ENCODE data around the gene IGDCC3.

IGDCC3 gene

DNA sequence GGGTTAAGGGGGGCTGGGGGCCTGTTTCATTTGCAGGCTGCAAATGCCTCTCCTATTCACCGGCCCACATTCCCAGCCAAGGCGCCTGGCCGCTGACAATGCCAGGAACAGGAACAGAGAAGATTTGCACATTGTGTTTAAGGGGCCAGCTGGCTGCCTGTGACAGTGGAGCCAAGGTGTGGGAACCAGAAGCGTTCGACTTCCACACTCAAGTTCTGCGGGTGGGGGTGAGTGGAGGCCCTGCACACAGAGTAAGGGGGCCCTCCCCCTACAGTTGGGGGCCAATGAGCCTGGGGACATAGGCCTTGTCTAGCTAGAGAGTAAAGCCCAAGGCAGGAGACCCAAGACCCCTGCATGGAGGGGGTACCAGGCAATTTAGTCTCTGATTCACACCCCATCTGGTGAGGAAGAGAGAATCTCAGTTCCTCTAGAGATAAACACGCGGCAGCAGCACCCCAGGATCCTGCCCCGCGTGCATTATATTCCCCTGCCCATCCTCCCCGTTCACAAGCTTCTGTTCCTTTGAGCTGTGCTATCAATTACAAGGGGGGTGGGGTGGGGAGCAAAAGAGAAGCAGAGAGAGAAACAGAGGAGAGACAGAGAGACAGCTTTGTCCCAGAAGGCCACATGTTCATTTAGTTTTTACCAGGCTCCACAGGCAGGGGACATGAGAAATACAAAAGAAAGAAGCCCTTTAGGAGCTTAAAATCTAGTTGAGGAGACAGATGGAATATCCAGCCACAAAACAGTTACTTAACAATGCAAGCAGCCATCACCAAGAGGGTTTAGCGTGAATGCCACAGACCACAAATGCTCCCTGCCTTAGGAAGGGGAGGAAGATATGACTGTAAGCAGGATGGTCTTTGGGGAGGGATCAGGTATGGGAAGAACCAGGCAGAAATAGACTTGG lies 9.2 kb downstream of the IGDCC3 start:
- TF ChIP-seq, protein P1, sequence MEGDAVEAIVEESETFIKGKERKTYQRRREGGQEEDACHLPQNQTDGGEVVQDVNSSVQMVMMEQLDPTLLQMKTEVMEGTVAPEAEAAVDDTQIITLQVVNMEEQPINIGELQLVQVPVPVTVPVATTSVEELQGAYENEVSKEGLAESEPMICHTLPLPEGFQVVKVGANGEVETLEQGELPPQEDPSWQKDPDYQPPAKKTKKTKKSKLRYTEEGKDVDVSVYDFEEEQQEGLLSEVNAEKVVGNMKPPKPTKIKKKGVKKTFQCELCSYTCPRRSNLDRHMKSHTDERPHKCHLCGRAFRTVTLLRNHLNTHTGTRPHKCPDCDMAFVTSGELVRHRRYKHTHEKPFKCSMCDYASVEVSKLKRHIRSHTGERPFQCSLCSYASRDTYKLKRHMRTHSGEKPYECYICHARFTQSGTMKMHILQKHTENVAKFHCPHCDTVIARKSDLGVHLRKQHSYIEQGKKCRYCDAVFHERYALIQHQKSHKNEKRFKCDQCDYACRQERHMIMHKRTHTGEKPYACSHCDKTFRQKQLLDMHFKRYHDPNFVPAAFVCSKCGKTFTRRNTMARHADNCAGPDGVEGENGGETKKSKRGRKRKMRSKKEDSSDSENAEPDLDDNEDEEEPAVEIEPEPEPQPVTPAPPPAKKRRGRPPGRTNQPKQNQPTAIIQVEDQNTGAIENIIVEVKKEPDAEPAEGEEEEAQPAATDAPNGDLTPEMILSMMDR (IDR thresholded peaks at IDR 0.05; ENCODE audit: extremely low read depth, insufficient read depth, missing control alignments): no peak
- in situ Hi-C loops (cut with MboI; ENCODE audit: low pct_unique_long_range_greater_than_20kb, low sequenced_read_pairs, unreplicated experiment): no loop called here
- no peak for DNase-seq (ENCODE audit: low spot score)

DNA sequence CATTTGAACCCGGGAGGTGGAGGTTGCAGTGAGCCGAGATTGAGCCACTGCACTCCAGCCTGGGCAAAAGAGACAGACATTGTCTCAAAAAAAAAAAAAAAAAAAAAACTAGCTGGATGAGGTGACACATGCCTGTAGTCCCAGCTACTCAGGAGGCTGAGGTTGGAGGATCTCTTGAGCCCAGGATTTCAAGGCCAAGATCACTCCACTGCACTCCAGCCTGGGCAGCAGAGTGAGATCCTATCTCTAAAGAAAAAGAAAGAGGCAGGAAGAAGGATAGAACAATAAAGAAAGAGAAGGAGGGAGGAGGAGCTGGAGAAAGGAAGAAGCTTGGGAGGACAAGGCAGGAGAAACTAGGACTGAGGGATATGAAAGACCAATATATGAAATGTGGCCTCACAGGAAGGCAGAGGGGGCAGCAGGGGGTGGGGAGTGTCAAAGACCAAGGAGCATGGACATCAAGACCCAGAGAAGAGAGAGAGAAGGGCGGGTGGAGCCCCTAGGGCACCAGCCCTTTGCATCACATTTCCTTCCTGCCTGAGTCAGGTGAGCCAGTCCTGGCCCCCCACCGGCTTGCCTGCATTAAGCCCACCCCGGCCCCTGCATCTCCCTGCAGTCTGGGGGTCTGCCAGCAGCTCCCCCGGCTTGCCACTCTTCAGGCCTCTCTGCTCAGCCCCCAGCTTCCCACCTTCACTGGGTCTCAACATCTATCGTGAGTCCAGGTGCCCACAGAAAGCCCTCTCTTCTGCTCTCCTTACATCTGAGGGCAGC lies 11.5 kb downstream of the IGDCC3 start:
- in situ Hi-C loops (cut with MboI; ENCODE audit: low pct_unique_long_range_greater_than_20kb, low sequenced_read_pairs, unreplicated experiment): no loop called here
- DNase-seq (ENCODE audit: low spot score): no peak
- TF ChIP-seq, protein P1 (IDR thresholded peaks at IDR 0.05; ENCODE audit: extremely low read depth, insufficient read depth, missing control alignments): no peak

DNA sequence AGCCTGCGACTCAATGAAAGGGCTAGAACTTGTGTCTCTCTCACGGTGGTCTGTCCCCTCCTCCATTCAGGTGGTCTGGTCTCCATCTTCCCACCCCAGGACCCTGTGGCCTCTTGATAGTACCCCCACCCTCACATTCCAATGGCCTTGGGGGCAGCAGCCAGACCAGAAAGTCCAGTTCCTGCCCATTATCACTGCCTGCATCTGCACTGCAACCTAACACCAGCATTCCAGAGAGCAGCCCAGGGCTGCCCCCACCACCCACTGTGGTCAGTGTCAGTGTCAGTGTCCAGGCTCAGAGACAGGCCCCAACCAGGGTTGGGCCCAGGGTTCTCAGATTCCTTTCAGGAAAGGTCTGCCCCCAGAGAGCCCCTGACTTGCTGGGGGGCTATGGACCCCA lies 12.6 kb downstream of the IGDCC3 start:
- DNase-seq (ENCODE audit: low spot score): no peak
- in situ Hi-C loops (cut with MboI; ENCODE audit: low pct_unique_long_range_greater_than_20kb, low sequenced_read_pairs, unreplicated experiment): no loop called here
- TF ChIP-seq, protein P1 (IDR thresholded peaks at IDR 0.05; ENCODE audit: extremely low read depth, insufficient read depth, missing control alignments): no peak

DNA sequence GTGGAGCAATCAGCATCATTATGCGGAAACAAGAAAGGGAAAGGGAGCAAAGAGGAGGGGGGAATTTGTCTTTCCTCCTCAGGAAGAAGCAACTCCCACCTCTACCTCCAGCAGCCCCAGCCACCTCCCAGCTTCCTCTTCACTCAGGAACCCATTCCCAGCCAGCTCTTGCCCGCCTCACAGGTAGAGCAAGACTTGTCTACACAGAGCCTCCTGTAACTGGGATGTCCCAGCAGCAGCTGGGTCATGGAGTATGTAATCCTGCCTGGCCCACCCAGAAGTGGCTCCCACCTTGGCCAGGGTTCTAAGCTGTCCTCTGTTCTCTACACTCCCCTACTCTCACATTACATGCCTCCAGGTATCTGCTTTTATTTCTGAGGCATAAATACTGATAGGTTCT lies 14.0 kb downstream of the IGDCC3 start:
- TF ChIP-seq, protein P1 (IDR thresholded peaks at IDR 0.05; ENCODE audit: extremely low read depth, insufficient read depth, missing control alignments): no peak
- no peak for DNase-seq (ENCODE audit: low spot score)
- in situ Hi-C loops (cut with MboI; ENCODE audit: low pct_unique_long_range_greater_than_20kb, low sequenced_read_pairs, unreplicated experiment): no loop called here

DNA sequence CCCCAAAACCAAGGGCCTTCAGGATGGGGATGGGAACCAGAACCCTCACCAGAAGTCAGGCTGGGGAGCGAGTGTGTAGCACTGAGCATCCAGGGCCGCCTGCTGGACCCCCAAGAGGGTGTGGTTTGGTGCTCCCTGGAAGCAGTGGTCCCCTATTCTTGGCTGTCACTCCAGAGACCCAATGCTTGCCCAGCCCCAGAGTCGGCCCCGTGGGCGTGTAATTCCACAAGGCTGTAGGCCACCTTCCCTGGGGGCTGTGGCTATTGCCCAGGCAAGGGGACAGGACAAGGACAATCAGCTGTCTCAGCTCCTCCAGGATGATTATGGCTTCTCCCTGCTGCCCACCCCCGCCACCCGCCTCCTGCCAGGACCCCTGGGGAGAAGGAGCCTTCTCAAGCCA lies 14.5 kb downstream of the IGDCC3 start:
- DNase-seq (ENCODE audit: low spot score): no peak
- TF ChIP-seq, protein P1 (IDR thresholded peaks at IDR 0.05; ENCODE audit: extremely low read depth, insufficient read depth, missing control alignments): no peak
- in situ Hi-C loops (cut with MboI; ENCODE audit: low pct_unique_long_range_greater_than_20kb, low sequenced_read_pairs, unreplicated experiment): no loop called here

DNA sequence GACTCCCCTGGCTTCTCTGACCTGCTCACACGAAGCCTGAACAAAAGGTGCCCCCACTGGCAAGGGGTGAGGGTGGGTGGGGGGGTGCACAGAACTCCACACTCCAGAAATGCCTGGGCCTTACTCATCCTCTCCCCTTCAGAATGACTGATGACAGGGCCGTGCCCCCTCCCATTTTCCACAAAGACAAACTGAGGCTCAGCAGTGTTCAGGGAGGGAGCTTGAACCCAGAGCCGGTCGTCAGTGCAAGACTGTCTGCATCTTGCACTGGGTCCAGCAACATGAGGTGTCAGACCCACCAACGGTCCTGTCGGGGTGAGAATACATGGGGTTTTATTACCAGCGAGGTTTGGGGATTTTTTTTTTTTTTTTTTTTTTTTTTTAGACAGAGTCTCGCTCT lies 15.3 kb downstream of the IGDCC3 start:
- TF ChIP-seq, protein P1 (IDR thresholded peaks at IDR 0.05; ENCODE audit: extremely low read depth, insufficient read depth, missing control alignments): no peak
- DNase-seq (ENCODE audit: low spot score): no peak
- in situ Hi-C loops (cut with MboI; ENCODE audit: low pct_unique_long_range_greater_than_20kb, low sequenced_read_pairs, unreplicated experiment): no loop called here
